NCI-H460 (cell line): ENCODE measurements around the gene TSEN54. TPM values are rescaled to one million over a fixed set of nuclear protein-coding genes. Genes with fewer than 3 reads are reported as not detected.
A peak's percentile ranks its signal among the peaks of the same experiment; 100 is the strongest.
"Not testable (repeated sequence)": the region's sequence is repeated elsewhere in the genome, so short reads cannot be mapped to it uniquely, and the experiment has no call there.

ENCODE experiments used
- DNase-seq: peaks from one replicate; pipeline ENCODE4 v3.0.0-alpha.2; 2016; ENCODE audit warnings: low read depth; ENCODE audit errors: extremely low read depth
- polyA plus RNA-seq: library from polyadenylated mRNA; depleted of rRNA; stranded (reverse); fragments of >200 nt; gene quantifications from 2 replicates; pipeline ENCODE4 v1.2.3, GENCODE V29; 2014; cell fraction: nucleus; rRNA removed
- total RNA-seq: library from RNA; depleted of rRNA; stranded (reverse); fragments of >200 nt; shearing (Covaris generic); gene quantifications from 2 replicates; pipeline ENCODE4 v1.2.3, GENCODE V29; 2014; rRNA removed

Gene TSEN54
- total RNA-seq: 17.3 and 27.2 TPM in 2 replicates
- 95.3 and 118 TPM in 2 replicates for polyA plus RNA-seq

DNA sequence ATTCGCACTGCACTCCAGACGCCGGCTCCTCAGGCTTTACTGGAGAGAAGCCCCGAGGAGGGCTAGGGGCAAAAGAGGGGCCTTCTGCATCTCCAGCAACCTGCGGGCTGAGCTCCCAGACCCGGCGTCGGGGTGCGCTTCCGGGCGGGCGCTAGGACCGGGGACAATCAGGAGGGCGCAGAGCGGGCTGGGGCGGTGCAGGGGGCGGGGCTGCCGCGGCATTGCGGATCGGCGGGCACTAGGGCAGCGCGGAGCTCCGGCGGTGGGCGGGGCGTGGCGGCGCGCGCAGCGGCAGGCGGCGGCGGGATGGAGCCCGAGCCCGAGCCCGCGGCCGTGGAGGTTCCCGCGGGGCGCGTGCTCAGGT lies at the start of gene TSEN54:
TSS of gene TSEN54 (plus strand) at position 274 of the 364 bp plus-strand sequence. CDS start at position 307, 33 bp downstream.
- peak; percentile 89 for DNase-seq

DNA sequence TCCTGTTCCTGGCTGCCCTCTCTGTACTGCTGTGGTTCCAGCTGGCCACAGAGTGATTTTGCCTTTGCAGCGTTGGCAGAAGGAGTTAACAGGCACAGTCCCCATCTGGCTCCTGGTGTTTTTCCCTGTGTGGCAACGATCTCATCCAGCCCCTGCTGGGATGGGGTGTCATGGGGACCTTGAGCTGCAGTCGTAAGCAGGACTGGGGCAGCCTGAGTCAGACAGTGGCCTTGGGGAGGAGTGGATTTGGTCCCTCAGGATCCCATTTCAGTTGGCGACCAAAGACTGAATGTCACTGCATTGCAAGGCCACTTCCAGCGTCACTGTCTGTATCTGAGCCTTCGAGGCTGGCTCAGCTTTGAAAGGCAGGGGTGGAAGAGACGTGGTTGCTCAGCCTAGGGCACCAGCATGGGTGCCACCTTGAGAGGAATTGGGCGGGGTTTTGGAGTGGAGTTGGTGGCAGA lies 48.0 kb upstream of the TSEN54 start:
- no peak for DNase-seq

DNA sequence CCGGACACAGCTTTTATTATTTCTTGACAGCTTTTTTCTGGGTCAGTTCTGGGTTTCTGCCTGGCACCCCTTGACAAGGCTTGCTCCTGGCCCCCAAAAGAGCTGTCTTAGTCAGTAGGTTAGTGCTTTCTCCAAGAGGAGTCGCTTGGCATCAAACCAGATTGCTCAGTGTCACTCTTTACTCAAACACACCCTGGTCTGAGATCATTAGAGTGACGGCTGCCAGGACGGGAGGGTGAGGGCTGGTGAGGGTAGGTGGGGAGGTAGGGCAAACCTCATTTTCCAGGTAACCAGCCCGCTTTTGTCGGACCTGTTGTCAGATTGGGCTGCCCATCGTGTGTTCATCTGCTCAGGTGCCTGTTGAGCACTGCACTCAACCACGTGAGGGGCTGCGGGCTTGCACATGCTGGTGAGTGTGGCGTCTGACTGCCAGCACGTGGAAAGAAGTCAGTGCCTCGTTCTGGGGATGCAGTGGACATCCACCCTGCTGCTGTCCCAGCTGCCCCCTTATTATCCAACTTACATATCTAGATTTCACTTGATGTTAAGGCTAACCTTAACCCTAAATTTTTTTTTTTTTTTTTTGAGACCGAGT lies 47.5 kb upstream of the TSEN54 start:
- DNase-seq: no peak

DNA sequence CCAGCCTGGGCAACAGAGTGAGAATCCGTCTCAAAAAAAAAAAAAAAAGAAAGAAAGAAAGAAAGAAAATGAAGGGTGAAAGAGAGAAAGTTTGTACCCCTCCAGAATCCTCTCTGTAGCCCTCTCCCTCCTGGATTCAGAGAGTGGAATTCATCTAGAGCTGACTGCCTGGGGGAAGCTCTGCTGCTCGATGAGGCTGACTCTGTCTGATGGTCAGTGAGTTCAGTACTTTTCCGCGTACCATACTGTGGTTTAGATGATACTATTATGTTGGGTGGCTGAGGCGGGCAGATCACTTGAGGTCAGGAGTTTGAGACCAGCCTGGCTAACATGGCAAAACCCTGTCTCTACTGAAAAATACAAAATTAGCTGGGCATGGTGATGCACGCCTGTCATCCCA lies 45.1 kb upstream of the TSEN54 start:
- no peak for DNase-seq

DNA sequence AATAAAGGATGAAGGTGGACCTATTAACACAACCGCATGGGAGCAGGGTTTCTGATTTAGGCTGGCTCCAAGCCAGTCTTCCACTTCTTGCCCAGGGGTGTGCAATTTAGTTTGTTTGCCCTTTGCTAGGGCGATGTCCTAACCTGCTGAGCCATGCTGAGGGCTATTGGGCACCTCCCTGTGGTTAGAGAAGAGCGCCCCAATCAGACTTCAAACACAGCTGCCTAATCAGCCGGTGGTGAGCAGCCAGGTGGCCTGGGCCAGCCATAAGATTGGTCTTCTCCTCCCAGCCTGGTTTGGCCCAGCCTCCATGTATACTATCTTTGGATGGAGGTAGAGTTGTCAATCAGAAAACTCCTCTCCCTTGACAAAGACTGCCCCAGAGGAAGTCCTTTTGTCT lies 44.2 kb upstream of the TSEN54 start:
- no peak for DNase-seq

DNA sequence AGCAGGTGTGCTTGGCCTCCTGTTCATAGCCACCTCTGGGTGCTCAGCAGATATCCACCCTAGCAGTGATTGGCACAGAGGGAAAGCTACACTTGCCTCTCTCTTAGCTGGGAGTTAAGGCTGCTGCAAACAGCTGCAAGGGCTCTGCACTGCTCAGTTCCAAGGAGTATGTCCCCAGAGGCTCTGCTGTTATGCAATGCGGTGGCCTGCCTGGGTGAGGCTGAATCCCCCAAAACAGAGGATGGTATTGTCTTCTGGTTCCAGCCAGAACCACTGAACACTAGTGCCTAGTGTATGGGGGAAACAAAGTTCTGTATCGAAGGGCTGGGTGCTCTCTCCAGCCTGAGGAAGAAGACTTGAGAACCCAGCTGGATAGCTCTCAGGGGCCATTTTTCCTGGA lies 43.1 kb upstream of the TSEN54 start:
- DNase-seq: no peak

DNA sequence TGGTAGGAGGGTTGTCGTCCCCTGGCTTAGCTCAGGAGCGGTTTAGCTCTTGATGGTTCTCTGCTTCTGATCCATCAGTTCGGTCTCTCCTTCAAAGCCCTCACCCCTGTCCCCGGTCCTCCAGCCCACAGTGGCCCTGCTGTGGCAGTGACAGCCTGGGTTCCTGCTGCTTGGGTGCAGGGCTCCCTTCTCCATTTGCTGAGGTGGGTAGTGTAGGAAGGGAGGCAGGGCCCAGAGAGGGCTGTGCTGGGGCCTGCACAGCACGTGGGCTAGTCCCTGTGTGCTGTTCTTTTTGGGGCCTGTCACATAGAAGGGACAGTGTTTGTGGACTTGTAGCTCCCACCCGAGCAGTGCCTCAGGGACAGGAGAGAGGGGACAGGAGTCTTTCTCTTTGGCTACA lies 41.6 kb upstream of the TSEN54 start:
- no peak for DNase-seq

DNA sequence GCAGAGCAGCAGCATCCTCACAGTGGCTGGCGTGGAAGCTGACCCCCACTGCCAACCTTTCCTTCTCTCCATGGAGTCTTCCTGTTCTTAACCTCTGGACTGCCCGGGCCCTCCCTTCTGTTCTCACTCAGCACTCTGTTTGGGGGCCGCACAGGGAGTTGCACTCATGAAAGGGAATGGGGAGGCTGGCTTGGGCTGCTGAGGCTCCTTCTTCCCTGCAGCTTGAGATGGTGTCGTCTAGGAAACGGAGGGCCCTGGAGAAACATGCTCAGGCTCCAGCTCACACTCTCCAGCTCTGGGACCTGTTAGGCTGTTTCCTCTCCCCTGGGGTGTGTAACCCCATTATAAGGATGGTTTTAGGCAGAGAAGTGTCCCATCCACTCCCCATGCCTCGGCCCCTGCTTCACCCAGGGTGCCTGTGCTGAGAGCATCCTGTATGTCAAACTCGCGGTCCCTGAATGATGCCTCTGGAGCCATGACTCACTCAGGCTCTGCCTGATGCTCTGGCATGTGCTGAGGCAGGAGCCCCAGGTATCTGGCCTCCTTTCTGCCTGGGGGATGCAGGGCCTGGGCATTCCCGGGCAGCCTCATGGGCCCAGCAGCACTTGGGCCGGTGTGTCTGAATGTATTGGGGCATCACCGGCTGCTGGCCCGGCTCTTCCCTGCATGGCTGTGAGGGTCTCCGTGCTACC lies 41.0 kb upstream of the TSEN54 start:
- no peak for DNase-seq

DNA sequence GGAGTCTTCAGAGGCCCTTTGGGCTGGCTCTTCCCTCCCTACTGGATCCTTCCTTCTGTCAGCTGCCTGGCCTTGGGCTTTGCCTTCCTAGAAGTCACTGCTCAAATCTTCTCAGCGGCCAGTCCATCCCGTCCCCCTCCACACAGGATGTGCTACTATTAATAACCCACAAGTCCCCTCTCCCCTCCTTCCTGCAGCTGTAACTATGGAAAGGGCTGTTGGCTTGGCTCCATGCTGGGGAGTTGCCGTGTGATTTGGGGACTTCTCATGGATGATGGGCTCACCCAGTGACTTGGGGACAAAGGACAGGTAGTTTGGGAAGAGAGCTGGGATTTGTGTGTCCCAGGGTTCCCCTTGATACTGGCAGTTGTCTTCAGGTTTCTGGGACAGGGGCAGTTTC lies 40.5 kb upstream of the TSEN54 start:
- no peak for DNase-seq

DNA sequence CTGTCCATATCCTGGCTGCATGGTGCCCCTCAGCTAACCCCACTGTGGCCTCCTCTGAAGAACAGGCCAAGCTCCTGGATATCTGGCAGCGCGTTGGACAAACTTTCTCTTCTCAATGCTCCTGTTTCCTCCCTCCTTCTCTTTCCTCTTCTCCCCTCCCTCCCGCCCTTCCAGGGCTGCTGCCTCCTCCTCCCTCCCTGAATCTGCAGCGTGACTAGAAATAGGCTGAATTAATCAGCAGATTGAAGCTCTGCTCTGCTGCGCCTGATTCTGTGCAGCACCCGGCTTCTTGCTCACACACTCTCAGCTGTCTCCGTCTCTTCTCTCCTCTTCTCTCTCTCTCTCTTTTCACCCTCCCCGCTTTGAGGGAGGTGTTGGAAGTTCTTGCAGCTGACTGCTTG lies 40.1 kb upstream of the TSEN54 start:
- no peak for DNase-seq

DNA sequence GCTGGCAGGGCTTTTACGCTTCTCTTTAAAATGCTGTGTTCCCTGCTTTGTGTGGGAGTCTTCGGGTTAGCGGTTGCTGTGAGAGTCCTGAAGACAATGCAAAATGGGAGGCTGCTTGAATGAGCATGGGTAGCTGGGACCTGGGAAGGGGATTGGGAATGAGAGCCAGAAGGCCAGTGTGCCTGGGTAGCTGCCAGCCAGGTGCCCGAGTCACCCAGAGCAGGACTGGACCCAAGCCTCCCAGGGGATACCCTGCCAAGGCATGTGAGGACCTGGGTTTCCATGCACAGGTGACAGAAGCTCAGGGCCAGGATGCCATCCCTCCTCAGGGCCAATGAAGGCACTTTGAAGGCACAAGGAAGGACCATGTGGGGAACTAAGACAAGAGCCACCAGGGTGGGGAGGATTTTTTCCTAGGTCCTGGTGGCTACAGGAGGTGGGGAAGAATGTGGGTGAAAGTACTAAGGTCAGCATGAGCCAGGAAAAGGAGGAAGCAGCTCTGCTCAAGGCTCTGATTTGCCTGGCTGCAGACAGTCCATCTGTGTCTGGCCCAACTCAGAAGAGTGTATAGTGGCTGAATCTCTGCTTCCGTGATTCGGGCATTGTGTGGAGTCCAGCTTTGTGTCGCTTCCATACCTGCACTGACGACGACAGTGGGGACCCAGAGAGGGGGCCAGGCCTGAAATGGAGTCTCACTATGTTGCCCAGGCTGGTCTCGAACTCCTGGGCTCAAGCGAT lies 39.4 kb upstream of the TSEN54 start:
- DNase-seq: no peak

DNA sequence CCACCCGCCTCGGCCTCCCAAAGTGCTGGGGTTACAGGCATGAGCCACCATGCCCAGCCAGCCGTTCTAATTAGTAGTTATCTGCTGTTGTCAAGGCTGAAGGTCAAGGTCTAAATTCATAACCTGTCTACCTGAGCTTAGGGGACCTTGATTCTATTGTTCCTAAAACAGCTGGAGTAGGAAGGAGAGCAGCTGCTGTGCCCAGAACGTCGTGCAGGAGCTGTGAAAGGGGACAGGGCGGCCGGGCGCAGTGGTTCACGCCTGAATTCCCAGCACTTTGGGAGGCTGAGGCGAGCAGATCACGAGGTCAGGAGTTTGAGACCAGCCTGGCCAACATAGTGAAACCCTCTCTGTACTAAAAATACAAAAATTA lies 38.9 kb upstream of the TSEN54 start:
- DNase-seq: not testable (repeated sequence)

DNA sequence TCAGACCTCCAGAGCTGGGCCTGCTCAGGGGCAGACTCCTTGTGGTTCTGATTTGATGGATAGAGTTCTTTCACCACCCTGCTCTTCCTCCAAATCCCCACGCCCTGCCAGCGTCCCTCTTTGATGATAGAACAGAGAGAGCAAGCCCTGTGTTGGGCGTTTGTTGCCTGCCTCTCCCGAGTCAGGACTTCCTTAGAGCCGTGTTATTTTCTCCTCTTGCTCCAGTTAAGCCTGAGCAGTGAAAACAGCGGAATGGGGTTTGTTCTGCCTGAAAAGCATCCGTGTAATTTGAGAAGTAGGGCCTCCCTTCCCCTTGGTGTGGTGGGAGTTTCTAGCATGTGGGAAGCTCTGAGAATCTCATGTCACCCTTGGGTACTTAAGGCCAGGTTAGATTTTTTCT lies 37.8 kb upstream of the TSEN54 start:
- DNase-seq: no peak

DNA sequence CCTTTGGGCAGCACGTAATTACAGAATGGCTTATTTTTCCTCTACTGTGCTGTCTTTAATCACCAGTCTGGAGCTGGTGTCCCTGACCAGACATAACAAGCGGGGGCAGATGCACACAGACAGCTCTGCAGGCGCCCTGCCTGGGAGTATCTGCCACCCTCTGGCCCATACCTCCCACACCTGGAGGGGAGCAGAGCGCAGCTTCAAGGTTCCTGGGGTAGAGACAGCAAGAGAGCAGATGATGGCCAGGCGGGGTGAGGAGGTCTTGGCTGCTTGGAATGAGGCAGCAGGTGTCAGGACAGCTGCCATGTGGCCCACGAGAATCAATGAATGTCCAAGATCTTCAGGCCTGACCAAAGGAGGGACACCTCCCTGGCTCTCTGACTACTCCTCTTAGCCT lies 36.0 kb upstream of the TSEN54 start:
- DNase-seq: no peak

DNA sequence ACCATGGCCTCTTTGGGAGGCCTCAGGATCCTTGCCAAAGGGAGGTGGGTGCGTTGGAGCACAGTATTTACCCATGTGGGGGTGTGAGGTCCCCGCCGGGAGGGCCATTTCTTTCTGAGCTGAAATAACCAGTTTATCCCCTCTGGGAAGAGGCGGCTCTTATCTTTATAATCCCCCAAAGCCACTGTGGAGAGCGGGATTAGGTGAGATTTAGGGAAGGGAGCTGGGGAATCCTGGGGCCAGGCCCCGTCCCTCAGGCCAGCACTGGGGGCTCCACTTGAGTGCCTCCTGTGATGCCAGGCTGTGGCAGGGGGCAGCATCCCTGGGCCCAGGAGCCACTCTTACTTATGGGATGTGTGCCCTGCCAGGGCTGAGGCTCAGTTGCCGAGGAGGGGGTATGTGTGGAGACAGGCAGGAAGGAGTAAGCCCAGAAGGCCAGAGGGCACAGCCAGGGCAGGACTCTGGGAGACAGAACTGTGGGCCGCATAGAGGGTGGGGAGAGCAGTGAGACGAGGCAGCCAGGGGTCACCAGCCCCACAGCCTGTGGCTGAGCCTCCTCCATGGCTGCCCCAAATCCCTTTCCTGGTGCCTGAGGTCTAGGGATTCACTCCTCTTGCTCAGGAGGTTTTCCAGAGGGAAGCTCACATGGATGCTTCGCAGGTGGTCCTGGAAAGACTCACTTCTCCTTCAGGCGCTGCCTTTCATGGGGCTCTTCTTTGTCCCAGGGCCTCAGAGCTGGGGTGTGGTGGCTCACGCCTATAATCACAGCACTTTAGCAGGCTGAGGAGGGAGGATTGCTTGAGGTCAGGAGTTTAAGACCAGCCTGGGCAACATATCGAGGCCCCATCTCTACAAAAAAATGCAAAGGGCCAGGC lies 34.9 kb upstream of the TSEN54 start:
- no peak for DNase-seq

DNA sequence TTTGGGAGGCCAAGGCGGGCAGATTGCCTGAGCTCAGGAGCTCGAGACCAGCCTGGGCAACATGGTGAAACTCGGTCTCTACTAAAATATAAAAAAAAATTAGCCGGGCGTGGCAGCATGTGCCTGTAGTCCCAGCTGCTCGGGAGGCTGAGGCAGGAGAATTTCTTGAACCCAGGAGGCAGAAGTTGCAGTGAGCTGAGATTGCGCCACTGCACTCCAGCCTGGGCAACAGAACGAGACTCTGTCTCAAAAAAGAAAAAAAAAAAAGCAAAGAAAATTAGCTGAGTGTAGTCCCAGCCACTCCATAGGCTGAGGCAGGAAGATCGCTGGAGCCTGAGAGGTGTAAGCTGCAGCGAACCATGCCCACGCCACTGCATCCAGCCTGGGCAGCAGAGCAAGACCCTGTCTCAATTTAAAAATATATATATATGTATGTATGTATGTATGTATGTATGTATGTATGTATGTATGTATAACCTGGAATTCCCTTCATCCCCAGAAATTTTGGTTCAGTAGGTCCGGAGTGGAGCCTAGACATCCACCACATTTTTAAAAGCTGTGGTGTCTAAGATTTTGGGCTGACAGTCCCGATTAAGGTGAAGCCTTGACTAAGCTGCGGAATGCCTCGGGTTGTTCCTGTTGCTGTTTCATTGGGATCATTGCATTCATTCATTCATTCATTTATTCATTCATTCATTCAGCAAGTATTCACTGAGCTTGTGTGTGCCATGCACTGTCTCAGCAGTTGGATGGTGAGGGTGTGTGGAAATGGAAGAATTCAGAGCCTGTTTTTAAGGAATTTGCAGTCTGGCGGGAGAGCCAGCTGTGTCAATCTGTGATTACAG lies 34.0 kb upstream of the TSEN54 start:
- DNase-seq: no peak

DNA sequence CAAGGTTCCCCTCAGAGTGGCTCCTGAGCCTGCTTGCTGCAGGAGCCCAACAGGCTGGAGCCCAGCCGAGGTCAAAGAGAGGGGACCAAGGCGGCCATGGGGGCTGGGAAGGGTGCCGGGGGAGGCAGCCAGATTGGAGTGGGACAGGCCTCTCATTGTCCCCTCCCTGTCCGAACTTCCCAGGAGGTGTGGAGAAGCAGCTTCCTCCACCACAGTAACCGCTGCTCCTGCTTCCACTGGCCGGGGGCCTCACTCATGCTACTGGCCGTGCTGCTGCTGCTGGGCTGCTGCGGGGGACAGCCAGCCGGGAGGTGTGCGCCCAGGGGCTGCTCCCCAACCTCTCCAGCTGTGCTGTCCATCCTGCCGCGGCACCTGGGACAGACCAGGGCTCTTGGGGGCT lies 30.6 kb upstream of the TSEN54 start:
- no peak for DNase-seq

DNA sequence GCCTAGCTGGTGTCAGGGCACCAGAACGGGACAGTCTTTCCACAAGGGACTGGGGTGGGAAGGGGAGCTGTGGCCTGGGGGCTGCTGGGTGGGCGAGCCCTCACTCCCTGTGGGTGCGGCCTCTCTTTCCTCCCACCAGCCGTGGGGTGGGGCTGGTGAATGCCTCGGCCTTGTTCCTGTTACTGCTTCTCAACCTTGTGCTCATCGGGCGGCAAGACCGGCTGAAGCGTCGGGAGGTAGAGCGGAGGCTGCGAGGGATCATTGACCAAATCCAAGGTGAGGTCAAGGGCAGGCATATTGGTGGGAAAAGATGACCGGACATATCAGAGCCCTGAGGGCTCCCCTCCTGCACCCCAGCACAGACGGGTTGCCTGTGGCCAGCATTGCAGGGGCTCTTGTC lies 30.2 kb upstream of the TSEN54 start:
- DNase-seq: no peak

DNA sequence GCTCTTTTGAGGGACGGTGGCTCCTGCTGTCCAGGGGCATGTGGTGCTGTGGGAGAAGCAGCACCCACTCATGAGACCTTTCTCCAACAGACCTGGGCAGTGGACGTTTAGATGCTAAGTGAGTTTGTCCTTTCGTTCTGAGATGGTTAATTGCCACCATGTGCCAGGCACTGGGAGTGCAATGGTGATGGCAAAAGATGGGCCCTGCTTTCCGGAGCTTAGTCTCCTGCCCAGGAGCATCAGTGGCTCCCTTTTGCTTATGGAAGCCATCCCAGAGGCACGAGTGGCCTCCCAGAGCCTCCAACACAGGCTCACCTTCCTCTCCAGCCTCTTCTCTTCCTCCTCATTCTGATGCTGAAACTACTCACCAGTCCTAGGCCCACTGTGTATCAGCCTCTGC lies 29.4 kb upstream of the TSEN54 start:
- no peak for DNase-seq
